HG03460 (cell line): Measurements from ENCODE around the gene ZNF679.
"Not testable (repeated sequence)": the region's sequence is repeated elsewhere in the genome, so short reads cannot be mapped to it uniquely, and the experiment has no call there.

Source experiments
- ATAC-seq: cut with Tn5 transposase; IDR thresholded peaks from one replicate; pipeline ENCODE4 v1.9.1; 2021; ENCODE audit not compliant: unreplicated experiment

ZNF679 gene

DNA sequence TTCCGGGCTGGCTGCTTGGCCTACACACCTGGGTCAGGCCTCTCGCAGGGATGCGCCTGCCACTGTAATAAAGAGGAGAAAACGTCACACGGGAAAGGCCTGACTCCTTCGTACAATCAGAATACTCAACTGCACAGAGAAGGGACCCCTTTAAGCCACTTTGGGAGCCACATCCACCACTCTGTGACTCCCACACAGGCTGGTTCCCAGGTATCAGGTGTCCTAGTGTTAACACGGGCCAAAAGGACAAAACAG, 79.7 kb downstream of the ZNF679 start:
- no peak for ATAC-seq

DNA sequence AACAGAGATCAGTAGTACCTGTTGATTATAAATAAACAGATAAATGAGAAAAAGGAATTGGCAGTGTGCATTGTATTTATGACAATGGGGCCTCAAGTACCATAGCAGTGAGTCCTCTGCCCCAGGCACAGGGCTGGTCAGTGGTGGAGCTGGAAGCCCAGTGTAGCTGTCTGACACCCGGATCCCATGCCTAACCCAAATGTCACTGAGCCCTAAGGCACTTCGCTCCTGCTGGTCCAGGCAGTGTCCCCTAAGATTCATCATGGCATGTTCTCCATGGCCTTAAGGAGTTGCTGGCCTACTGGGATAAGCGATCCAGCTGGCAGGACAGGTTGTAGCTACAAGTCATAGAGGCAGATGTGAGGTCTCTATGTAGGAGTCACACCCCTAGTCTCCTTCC, 82.2 kb downstream of the ZNF679 start:
- no peak for ATAC-seq

DNA sequence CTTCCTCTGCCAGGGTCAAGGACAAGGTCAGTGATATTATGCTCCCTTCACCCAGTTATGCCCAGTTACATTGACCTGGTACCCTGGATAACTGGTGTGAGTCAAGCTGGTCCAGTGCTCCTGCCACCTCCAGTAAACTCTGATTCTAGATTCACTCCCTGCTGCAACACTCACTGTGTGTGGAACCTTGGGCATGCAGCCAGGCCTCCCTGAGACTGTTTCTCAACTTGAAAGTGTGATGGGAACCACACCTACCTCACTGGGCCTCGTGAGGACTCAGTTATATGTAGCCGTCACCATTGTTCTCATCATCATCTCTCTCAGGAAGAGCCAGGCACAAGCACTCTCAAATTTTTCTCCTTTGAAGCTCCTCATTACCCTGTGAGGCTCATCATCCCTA, 84.6 kb downstream of the ZNF679 start:
- ATAC-seq = no peak

DNA sequence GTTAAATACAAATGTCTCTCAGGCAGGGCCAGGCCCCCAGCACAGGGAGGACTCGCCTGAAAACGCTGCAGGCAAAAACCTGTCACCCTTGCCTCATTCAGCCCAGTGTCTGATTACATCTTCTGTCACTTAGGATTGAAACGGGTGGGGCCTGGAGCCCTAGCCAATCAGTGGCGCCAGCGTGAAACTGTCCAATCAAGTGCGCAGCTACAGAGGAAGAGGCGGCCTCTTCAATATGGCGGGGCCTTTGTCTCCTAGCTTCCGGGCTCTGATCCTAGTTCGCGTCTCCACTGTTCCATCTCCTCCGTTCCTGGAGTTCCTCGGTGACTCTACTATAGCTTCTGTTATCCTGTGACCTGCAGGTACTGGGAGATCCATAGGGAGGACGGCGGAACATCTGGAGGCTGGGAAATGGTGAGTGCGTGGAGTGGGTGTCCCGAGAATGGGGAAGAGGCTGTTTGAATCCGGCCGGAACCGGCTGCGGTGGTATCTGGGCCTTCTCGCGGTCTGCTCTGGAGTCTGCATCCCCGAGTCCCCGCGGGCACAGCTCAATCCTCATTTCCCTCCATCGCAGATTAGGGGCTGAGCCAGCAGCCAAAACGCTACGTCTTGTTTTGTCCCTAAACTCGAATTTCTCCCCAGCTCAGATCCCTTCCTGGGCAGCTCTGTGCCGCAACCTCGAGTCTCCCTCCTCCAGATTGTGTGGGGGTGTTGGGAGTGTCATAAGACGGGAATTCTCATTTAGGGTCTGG, 85.6 kb downstream of the ZNF679 start, which contains the start of gene ZNF736:
Gene ZNF736 (plus strand): TSS at position 222 of the 752 bp plus-strand sequence. CDS start 190 bp downstream, at position 412.
- peak; percentile 100 for ATAC-seq

DNA sequence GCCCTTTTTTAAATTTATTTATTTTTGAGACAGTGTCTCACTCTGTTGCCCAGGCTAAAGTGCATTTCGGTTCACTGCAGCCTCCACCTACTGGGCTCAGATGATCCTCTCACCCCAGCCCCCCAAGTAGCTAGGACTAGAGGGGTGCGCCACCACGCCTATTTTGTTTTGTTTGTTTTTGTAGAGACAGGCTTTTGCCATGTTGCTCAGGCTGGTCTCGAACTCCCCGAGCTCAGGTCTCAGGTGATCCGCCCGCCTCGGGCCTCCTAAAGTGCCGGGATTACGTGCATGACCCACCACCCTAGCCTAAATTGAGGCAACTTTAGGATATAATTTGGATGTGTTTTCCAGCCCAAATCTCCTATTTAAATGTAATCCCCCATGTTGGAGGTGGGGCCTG, 86.3 kb downstream of the ZNF679 start:
- no peak for ATAC-seq

DNA sequence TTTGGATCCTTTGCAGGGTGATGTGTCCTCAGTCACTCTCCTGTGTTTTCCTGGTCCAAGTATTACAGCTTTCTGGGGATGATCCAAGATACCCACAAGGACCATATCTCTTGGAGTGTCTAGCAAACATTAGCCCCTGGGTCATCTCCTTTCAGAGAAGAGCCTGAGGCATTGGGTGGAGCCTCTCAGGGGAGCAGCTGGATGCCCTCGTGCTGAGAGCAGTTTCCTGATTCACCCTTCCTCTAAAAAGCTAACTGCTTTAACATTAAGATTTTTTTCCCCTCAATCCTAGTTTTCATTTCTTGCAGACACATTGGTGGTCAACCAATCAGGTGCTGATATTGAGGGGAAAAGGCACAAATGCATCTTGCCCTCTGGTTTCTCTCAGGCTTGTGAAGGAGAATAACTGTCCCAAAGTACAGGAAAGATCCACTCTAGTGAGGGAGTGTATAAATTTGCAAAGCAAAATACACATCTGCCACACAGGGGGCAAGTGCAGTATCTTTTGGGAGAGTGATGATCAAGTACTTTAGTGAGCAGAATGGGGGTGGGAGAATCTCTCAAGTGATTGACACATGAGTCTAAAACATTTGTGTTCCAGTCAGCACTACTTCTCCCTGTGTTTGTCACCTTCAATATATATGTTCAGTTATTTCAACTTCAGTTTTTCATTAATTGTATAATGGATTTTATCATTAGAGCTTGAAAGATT, 87.9 kb downstream of the ZNF679 start:
- not testable (repeated sequence) for ATAC-seq
